Mesenchymal stem cell (in vitro differentiated cells and primary cell): ENCODE results near the gene TMEM97.
A peak's percentile ranks its signal among the peaks of the same experiment; 100 is the strongest.

Experiments used
- DNase-seq: peaks from one replicate; pipeline ENCODE4 v3.0.0-alpha.2; 2013
- H2AFZ ChIP-seq: one replicate; pipeline ENCODE4 v1.6.1; 2013; ENCODE audit warnings: low read depth, mild to moderate bottlenecking, control low read depth, inconsistent platforms, low read length, moderate library complexity
- H2AK5ac ChIP-seq: 2 replicates; pipeline ENCODE4 v1.6.1; 2013; ENCODE audit warnings: low read length, moderate library complexity, mild to moderate bottlenecking, inconsistent platforms; ENCODE audit not compliant: severe bottlenecking
- H2BK120ac ChIP-seq: one replicate; pipeline ENCODE4 v1.6.1; 2013; ENCODE audit warnings: low read depth, mild to moderate bottlenecking, inconsistent platforms, low read length, moderate library complexity
- H2BK12ac ChIP-seq, 2 experiments: one replicate each; pipeline ENCODE4 v1.6.1; 2013; ENCODE audit warnings: inconsistent platforms in 2 of 2, low read length in 2 of 2, mild to moderate bottlenecking in 2 of 2, moderate library complexity in 2 of 2, control low read depth in 1 of 2
- H2BK15ac ChIP-seq: one replicate; pipeline ENCODE4 v1.6.1; 2013; ENCODE audit warnings: mild to moderate bottlenecking, low read depth, inconsistent platforms; ENCODE audit not compliant: poor library complexity, severe bottlenecking
- H2BK5ac ChIP-seq: 2 replicates; pipeline ENCODE4 v1.6.1; 2013; ENCODE audit warnings: low read depth, mild to moderate bottlenecking, low read length, control low read depth, inconsistent platforms; ENCODE audit not compliant: poor library complexity, severe bottlenecking
- H3K14ac ChIP-seq, 2 experiments: one replicate each; pipeline ENCODE4 v1.6.1; 2013; ENCODE audit warnings: inconsistent platforms in 2 of 2, low read length in 2 of 2, control low read depth in 1 of 2, mild to moderate bottlenecking in 1 of 2, moderate library complexity in 1 of 2
- H3K18ac ChIP-seq, 2 experiments: one replicate each; pipeline ENCODE4 v1.6.1; 2013; ENCODE audit warnings: inconsistent platforms in 2 of 2, low read length in 2 of 2, control low read depth in 1 of 2, low read depth in 1 of 2, mild to moderate bottlenecking in 1 of 2
- H3K23ac ChIP-seq, 2 experiments: one replicate each; pipeline ENCODE4 v1.6.1; 2013; ENCODE audit warnings: inconsistent platforms in 2 of 2, low read length in 2 of 2, mild to moderate bottlenecking in 2 of 2, moderate library complexity in 2 of 2, control low read depth in 1 of 2
- H3K27ac ChIP-seq: 2 replicates; pipeline ENCODE4 v1.5.1; 2013; ENCODE audit warnings: mild to moderate bottlenecking, moderate library complexity, low read length, control low read depth, inconsistent platforms; ENCODE audit not compliant: poor library complexity, severe bottlenecking
- H3K27me3 ChIP-seq, 2 experiments: 2 replicates each; pipeline versions ENCODE4 v1.6.1 to v1.7.0; 2013; ENCODE audit warnings: low read length in 2 of 2, mild to moderate bottlenecking in 2 of 2, moderate library complexity in 2 of 2, control low read depth in 1 of 2, inconsistent platforms in 1 of 2; ENCODE audit not compliant: control insufficient read depth in 1 of 2, insufficient read depth in 1 of 2
- H3K36me3 ChIP-seq, 2 experiments: 2 replicates each; pipeline versions ENCODE4 v1.6.1 to v1.7.0; 2013; ENCODE audit warnings: low read length in 2 of 2, control low read depth in 1 of 2, inconsistent platforms in 1 of 2, low read depth in 1 of 2, mild to moderate bottlenecking in 1 of 2; ENCODE audit not compliant: insufficient read depth in 2 of 2, control insufficient read depth in 1 of 2
- H3K4ac ChIP-seq, 2 experiments: one replicate each; pipeline ENCODE4 v1.6.1; 2013; ENCODE audit warnings: inconsistent platforms in 2 of 2, low read length in 2 of 2, mild to moderate bottlenecking in 2 of 2, moderate library complexity in 2 of 2, control low read depth in 1 of 2, low read depth in 1 of 2
- H3K4me1 ChIP-seq: 2 replicates; pipeline ENCODE4 v1.6.1; 2013; ENCODE audit warnings: low read depth, low read length, control low read depth; ENCODE audit not compliant: control insufficient read depth, insufficient read depth
- H3K4me2 ChIP-seq: 2 replicates; pipeline ENCODE4 v1.6.1; 2013; ENCODE audit warnings: low read length, mild to moderate bottlenecking, inconsistent platforms; ENCODE audit not compliant: poor library complexity, severe bottlenecking
- H3K4me3 ChIP-seq, 2 experiments: 2 replicates each; pipeline versions ENCODE4 v1.5.1 to v1.7.0; 2013; ENCODE audit warnings: low read length in 2 of 2, mild to moderate bottlenecking in 2 of 2, control low read depth in 1 of 2, low read depth in 1 of 2; ENCODE audit not compliant: insufficient read depth in 1 of 2
- H3K79me1 ChIP-seq: replicated peaks from 2 replicates; pipeline ENCODE4 v1.6.1; 2013; ENCODE audit warnings: mild to moderate bottlenecking, control low read depth, low read length, inconsistent platforms; ENCODE audit not compliant: poor library complexity, severe bottlenecking
- H3K9ac ChIP-seq: 2 replicates; pipeline ENCODE4 v1.7.0; 2013; ENCODE audit warnings: mild to moderate bottlenecking, low read length, moderate library complexity
- H3K9me3 ChIP-seq: 2 replicates; pipeline ENCODE4 v1.7.0; 2013; ENCODE audit warnings: mild to moderate bottlenecking, low read length; ENCODE audit not compliant: control insufficient read depth
- H4K8ac ChIP-seq: one replicate; pipeline ENCODE4 v1.6.1; 2013; ENCODE audit warnings: inconsistent platforms, mild to moderate bottlenecking, low read length, moderate library complexity
- H4K91ac ChIP-seq: one replicate; pipeline ENCODE4 v1.6.1; 2013; ENCODE audit warnings: mild to moderate bottlenecking, low read length, inconsistent platforms
- WGBS: methylation state at CpG from one replicate; pipeline ENCODE4 v1.1.7; 2013; ENCODE audit warnings: mixed read lengths; 5-methylcytosine and 5-hydroxymethylcytosine counted together

TMEM97 gene

DNA sequence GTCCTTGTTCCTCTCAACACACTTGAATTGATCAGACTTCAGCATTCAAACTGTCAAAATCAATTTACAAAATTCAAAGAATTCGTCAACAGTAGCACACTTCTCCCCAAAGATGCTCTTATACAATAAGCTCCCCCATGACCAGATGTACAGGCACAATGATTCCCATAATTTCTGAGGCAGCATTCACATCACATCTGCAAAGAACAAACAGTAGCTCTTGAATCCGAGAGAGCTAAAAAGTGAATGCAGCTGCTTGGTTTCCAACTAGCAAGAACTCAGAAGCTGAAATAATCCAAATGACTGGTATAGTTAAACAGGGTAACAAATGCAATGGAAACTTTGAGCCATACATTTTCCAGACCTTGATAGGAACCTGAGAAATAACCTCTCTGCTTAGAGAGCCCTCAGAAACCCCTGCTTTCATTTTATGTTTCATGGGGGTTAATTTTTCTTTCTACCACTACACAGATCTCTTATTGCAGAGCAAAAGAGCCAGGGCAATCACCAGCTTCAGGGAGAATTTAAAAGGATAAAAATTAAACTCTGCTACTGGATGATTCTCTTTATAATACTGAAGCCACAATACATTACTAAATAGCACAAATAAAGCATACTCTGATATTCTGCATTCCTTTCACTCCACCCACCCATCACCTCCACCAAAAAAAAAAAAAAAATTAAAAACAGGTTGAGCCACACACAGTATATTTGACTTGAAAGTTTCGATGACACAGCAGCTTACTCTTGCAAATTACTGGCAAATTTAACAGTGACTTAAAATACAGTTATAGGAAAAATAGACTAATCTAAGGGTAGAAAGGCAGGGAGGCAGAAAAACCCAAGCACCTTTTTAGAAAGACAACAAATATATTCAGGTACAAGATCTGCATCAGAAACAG, 23.1 kb upstream of the TMEM97 start:
- no peaks in the 10 kb centered on the region for H3K27me3 ChIP-seq
- no peak overlapping the region for H3K23ac ChIP-seq
- no peaks in the 10 kb centered on the region for H3K36me3 ChIP-seq
- H3K14ac ChIP-seq, result no peak overlapping the region
- H3K4me2 ChIP-seq, result no peak overlapping the region
- no peaks in the 10 kb centered on the region for H3K4me1 ChIP-seq
- no peak overlapping the region for H2BK12ac ChIP-seq
- no peak overlapping the region for H4K91ac ChIP-seq
- H3K9ac ChIP-seq, result no peak overlapping the region
- H2AFZ ChIP-seq, result no peak overlapping the region
- WGBS, result 77% methylated on average over 2 of the region's 3 CpGs
- no peaks in the 10 kb centered on the region for H3K9me3 ChIP-seq
- H4K8ac ChIP-seq, result no peak overlapping the region
- DNase-seq, result no peak
- no peak overlapping the region for H3K4me3 ChIP-seq
- H3K4ac ChIP-seq, result no peak overlapping the region
- no peak overlapping the region for H3K18ac ChIP-seq
- H2BK5ac ChIP-seq, result no peak overlapping the region
- no peak overlapping the region for H2BK15ac ChIP-seq
- no peaks in the 10 kb centered on the region for H3K79me1 ChIP-seq
- H2AK5ac ChIP-seq, result no peak overlapping the region
- H2BK120ac ChIP-seq, result no peak overlapping the region
- no peak overlapping the region for H3K27ac ChIP-seq

DNA sequence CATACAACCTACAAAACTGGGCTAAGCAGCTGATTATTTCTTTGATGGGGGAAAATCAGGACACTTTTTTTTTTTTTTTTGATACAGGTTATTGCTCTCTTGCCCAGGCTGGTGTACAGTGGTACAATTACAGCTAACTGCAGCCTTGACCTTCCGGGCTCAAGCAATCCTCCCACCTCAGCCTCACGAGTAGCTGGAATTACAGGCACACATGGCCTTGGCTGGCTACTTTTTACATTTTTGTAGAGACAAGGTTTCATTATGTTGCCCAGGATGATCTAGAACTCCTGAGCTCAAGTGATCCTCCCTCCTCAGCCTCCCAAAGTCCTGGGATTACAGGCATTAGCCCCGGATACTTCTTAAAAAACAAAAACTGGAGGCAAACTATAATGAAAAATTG, 20.6 kb upstream of the TMEM97 start:
- H3K9ac ChIP-seq, result no peak overlapping the region
- H3K9me3 ChIP-seq, result no peaks in the 10 kb centered on the region
- no peak overlapping the region for H2BK120ac ChIP-seq
- H3K4ac ChIP-seq, result no peak overlapping the region
- no peak for DNase-seq
- H3K23ac ChIP-seq, result no peak overlapping the region
- no peak overlapping the region for H3K4me3 ChIP-seq
- no peak overlapping the region for H2BK15ac ChIP-seq
- H3K27me3 ChIP-seq, result no peaks in the 10 kb centered on the region
- H2AK5ac ChIP-seq, result no peak overlapping the region
- H3K27ac ChIP-seq, result no peak overlapping the region
- H3K14ac ChIP-seq, result no peak overlapping the region
- 82% methylated on average over 2 of the region's 3 CpGs for WGBS
- H4K8ac ChIP-seq, result no peak overlapping the region
- H2BK12ac ChIP-seq, result no peak overlapping the region
- H2BK5ac ChIP-seq, result no peak overlapping the region
- H2AFZ ChIP-seq, result no peak overlapping the region
- no peaks in the 10 kb centered on the region for H3K36me3 ChIP-seq
- no peak overlapping the region for H3K18ac ChIP-seq
- no peak overlapping the region for H4K91ac ChIP-seq
- H3K79me1 ChIP-seq, result no peaks in the 10 kb centered on the region
- no peaks in the 10 kb centered on the region for H3K4me1 ChIP-seq
- no peak overlapping the region for H3K4me2 ChIP-seq

DNA sequence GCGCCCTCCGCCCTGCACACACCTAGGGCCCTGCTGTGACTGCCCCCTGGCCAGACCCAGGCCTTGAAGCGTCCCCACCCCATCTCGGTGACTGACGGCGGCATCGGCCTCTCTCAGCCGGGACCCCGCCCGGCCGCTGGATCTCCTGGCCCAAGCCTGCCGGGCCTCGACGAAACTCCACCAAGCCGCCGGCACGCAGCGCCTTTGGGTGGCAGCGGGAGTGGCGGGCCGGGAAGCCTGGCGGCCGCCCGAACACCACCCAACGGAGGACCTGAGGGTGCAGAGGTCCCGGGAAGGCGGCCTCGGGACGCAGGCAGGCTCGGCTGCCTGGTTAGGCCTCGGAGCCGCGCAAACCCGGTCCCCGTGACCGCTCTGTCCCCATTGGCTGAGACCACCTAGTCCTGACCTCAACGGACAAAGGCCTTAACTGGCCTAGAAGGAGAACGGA, 12.0 kb upstream of the TMEM97 start:
- WGBS, result 68% methylated on average over 38 of the region's 38 CpGs
- H3K27ac ChIP-seq, result no peak overlapping the region

DNA sequence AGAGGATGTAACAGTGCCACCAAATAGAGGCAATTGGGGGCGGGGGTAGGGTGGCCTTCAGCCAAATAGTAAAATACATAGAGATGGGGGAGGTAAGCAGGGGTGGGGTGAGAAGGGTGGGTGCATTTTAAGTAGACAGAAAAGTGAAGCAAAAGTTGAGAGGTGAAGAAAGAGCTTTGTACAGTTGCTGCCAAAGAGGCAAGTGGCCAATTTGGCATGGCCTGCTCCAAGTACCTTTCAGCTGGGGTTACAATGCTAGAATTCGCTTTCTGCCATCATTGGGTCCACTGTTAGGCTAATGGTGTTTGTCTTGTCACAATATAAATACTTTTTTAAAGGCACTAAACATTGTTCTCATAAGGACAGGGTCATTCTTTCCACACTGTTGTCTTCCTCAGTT, 5.2 kb upstream of the TMEM97 start:
- H4K91ac ChIP-seq, result no peak overlapping the region
- no peak overlapping the region for H3K4ac ChIP-seq
- H2AFZ ChIP-seq, result no peak overlapping the region
- no peak overlapping the region for H4K8ac ChIP-seq
- no peak overlapping the region for H2BK15ac ChIP-seq
- H3K4me1 ChIP-seq, result peaks cover 10% of the 10 kb centered on the region
- H3K4me2 ChIP-seq, result no peak overlapping the region
- H3K18ac ChIP-seq, result no peak overlapping the region
- no peak overlapping the region for H3K23ac ChIP-seq
- H3K27ac ChIP-seq, result no peak overlapping the region
- H2BK5ac ChIP-seq, result no peak overlapping the region
- no peak overlapping the region for H2AK5ac ChIP-seq
- WGBS, result 83% methylated on average over 2 of the region's 2 CpGs
- H3K14ac ChIP-seq, result no peak overlapping the region
- no peak overlapping the region for H3K9ac ChIP-seq
- no peaks in the 10 kb centered on the region for H3K27me3 ChIP-seq
- H3K4me3 ChIP-seq, result no peak overlapping the region
- H3K79me1 ChIP-seq, result no peaks in the 10 kb centered on the region
- H2BK120ac ChIP-seq, result no peak overlapping the region
- H3K9me3 ChIP-seq, result no peaks in the 10 kb centered on the region
- no peak for DNase-seq
- no peak overlapping the region for H2BK12ac ChIP-seq
- no peaks in the 10 kb centered on the region for H3K36me3 ChIP-seq

More for the DNA sequence above, 12.0 kb upstream of the TMEM97 start:
- Histone ChIP-seq H3K4ac (no peak overlapping the region), H2AK5ac (no peak overlapping the region), H3K18ac (no peak overlapping the region), H3K4me3 (no peak overlapping the region), H3K4me2 (no peak overlapping the region), H2AFZ (peak overlapping the region; percentile 8), H2BK12ac (no peak overlapping the region), H3K14ac (no peak overlapping the region), H3K9ac (no peak overlapping the region), H3K27me3 (peaks cover 0 to 16% of the 10 kb centered on the region in 2 experiments), H3K23ac (no peak overlapping the region), H4K8ac (no peak overlapping the region), H3K4me1 (no peaks in the 10 kb centered on the region), H3K9me3 (no peaks in the 10 kb centered on the region), H4K91ac (no peak overlapping the region), H3K36me3 (no peaks in the 10 kb centered on the region), H3K79me1 (no peaks in the 10 kb centered on the region), H2BK15ac (no peak overlapping the region), H2BK5ac (no peak overlapping the region), H2BK120ac (no peak overlapping the region)
- DNase-seq, result no peak
